ENCODE data around the gene TMA7B. TPM values are rescaled to one million over a fixed set of nuclear protein-coding genes. Genes with fewer than 3 reads are reported as not detected.

Gene TMA7B
- total and polyA plus RNA-seq, 8 donors, result 0.17 to 0.42 (median 0.24) TPM

GRCh38 chr22:39958949-39959639 is 1.1 kb upstream of the TMA7B start:
- DNase-seq (no peak), ATAC-seq (no peak)
- H3K4me3 ChIP-seq, result no peak overlapping the region
- H3K4me1 ChIP-seq, result peaks cover 0 to 50% of the 10 kb centered on the region in 2 donors
- H3K27me3 ChIP-seq, result peaks cover 0 to 36% of the 10 kb centered on the region in 2 donors
- no peaks in the 10 kb centered on the region for H3K9me3 ChIP-seq
- no peak overlapping the region for H3K27ac ChIP-seq
- no peaks in the 10 kb centered on the region for H3K36me3 ChIP-seq
- TF ChIP-seq CTCF (IDR thresholded peaks at IDR 0.05), result no peak
- intact Hi-C loops (cut with DNase I), result no loop called here

- Histone ChIP-seq H3K27ac (peak overlapping the region in 1 of 2 donors; percentile 78), H3K27me3 (peaks cover 3 to 44% of the 10 kb centered on the region in 2 donors), H3K36me3 (no peaks in the 10 kb centered on the region), H3K9me3 (no peaks in the 10 kb centered on the region), H3K4me3 (no peak overlapping the region), H3K4me1 (peaks cover 0 to 50% of the 10 kb centered on the region in 2 donors)
- peak; percentile 79 for ATAC-seq
- DNase-seq, result peak in 1 of 4 donors; percentile 52
- no peak for TF ChIP-seq CTCF (IDR thresholded peaks at IDR 0.05)
- intact Hi-C loops (cut with DNase I), result no loop called here
Measured at GRCh38 chr22:39960791-39961746, 872 bp downstream of the TMA7B start.

- H3K9me3 ChIP-seq, result no peaks in the 10 kb centered on the region
- H3K4me1 ChIP-seq, result peaks cover 0 to 50% of the 10 kb centered on the region in 2 donors
Measured at GRCh38 chr22:39962071-39962470, 1.9 kb downstream of the TMA7B start.

GRCh38 chr22:39965748-39966147 is 5.6 kb downstream of the TMA7B start:
- DNase-seq (no peak), ATAC-seq (no peak)
- H3K27ac ChIP-seq, result no peak overlapping the region
- peaks cover 0 to 28% of the 10 kb centered on the region in 2 donors for H3K4me1 ChIP-seq
- intact Hi-C loops (cut with DNase I), result no loop called here
- no peaks in the 10 kb centered on the region for H3K36me3 ChIP-seq
- no peak overlapping the region for H3K4me3 ChIP-seq
- no peak for TF ChIP-seq CTCF (IDR thresholded peaks at IDR 0.05)
- H3K27me3 ChIP-seq, result peaks cover 3 to 20% of the 10 kb centered on the region in 2 donors
- no peaks in the 10 kb centered on the region for H3K9me3 ChIP-seq

More at GRCh38 chr22:39962071-39962470, 1.9 kb downstream of the TMA7B start:
- no peaks in the 10 kb centered on the region for H3K36me3 ChIP-seq
- peak overlapping the region in 1 of 2 donors; percentile 78 for H3K27ac ChIP-seq
- DNase-seq, result no peak
- intact Hi-C loops (cut with DNase I), result no loop called here
- TF ChIP-seq CTCF (IDR thresholded peaks at IDR 0.05), result no peak
- H3K4me3 ChIP-seq, result no peak overlapping the region
- no peak for ATAC-seq
- peaks cover 3 to 41% of the 10 kb centered on the region in 2 donors for H3K27me3 ChIP-seq

GRCh38 chr22:39966470-39966869 is 6.3 kb downstream of the TMA7B start:
- H3K9me3 ChIP-seq, result no peaks in the 10 kb centered on the region
- H3K36me3 ChIP-seq, result no peaks in the 10 kb centered on the region
- no peak for ATAC-seq
- TF ChIP-seq CTCF (IDR thresholded peaks at IDR 0.05), result no peak
- peaks cover 0 to 22% of the 10 kb centered on the region in 2 donors for H3K4me1 ChIP-seq
- no peak overlapping the region for H3K27ac ChIP-seq
- H3K27me3 ChIP-seq, result peaks cover 3 to 27% of the 10 kb centered on the region in 2 donors
- intact Hi-C loops (cut with DNase I), result no loop called here
- H3K4me3 ChIP-seq, result no peak overlapping the region
- no peak for DNase-seq

Data from left lung (tissue), 10 donors.